NCI-H1694 (cell line): Measurements from ENCODE around the gene CBS.
"Not testable (repeated sequence)": the region's sequence is repeated elsewhere in the genome, so short reads cannot be mapped to it uniquely, and the experiment has no call there.

Experiments
- DNase-seq: peaks from one replicate; lab custom pipeline; 2025; lab: John Stamatoyannopoulos, UW

Gene CBS

GRCh38 chr21:43075170-43076022 is at the start of gene CBS:
Gene CBS, minus strand, starts transcription at chr21:43075835. Its CDS starts 3,642 bp downstream, at chr21:43072193.
- DNase-seq, result not testable (repeated sequence)

GRCh38 chr21:43115956-43116355 is 40.3 kb upstream of the CBS start:
- DNase-seq, result not testable (repeated sequence)

- not testable (repeated sequence) for DNase-seq
Measured at GRCh38 chr21:43114483-43114882, 38.8 kb upstream of the CBS start.

GRCh38 chr21:43109006-43109405 is 33.4 kb upstream of the CBS start:
- not testable (repeated sequence) for DNase-seq

GRCh38 chr21:43108177-43108576 is 32.5 kb upstream of the CBS start:
- not testable (repeated sequence) for DNase-seq

GRCh38 chr21:43107794-43108137 is 32.1 kb upstream of the CBS start:
- not testable (repeated sequence) for DNase-seq

GRCh38 chr21:43106965-43107793 is 31.5 kb upstream of the CBS start, which contains the start of gene U2AF1:
Gene U2AF1, minus strand, starts transcription at chr21:43107570. Its CDS starts 76 bp downstream, at chr21:43107494.
- not testable (repeated sequence) for DNase-seq

GRCh38 chr21:43104642-43105041 is 29.0 kb upstream of the CBS start:
- DNase-seq, result not testable (repeated sequence)

GRCh38 chr21:43102281-43102680 is 26.6 kb upstream of the CBS start:
- DNase-seq, result not testable (repeated sequence)

GRCh38 chr21:43101676-43102075 is 26.0 kb upstream of the CBS start:
- DNase-seq, result not testable (repeated sequence)

GRCh38 chr21:43101000-43101399 is 25.4 kb upstream of the CBS start:
- not testable (repeated sequence) for DNase-seq

- DNase-seq, result not testable (repeated sequence)
Measured at GRCh38 chr21:43091979-43092614, 16.5 kb upstream of the CBS start.

GRCh38 chr21:43090947-43091346 is 15.3 kb upstream of the CBS start:
- not testable (repeated sequence) for DNase-seq

GRCh38 chr21:43089463-43089862 is 13.8 kb upstream of the CBS start:
- DNase-seq, result not testable (repeated sequence)

- not testable (repeated sequence) for DNase-seq
Measured at GRCh38 chr21:43082587-43083300, 7.1 kb upstream of the CBS start.

GRCh38 chr21:43076643-43077042 is 1.0 kb upstream of the CBS start:
- not testable (repeated sequence) for DNase-seq

GRCh38 chr21:43076023-43076637 is 495 bp upstream of the CBS start:
- not testable (repeated sequence) for DNase-seq

GRCh38 chr21:43074401-43075169 is 1.1 kb downstream of the CBS start:
- DNase-seq, result not testable (repeated sequence)

GRCh38 chr21:43072742-43073141 is 2.9 kb downstream of the CBS start:
- DNase-seq, result not testable (repeated sequence)

- not testable (repeated sequence) for DNase-seq
Measured at GRCh38 chr21:43069682-43070081, 6.0 kb downstream of the CBS start.
